Thymus (tissue), 14 donors: ENCODE measurements around the gene STX2. TPM values are rescaled to one million over a fixed set of nuclear protein-coding genes. Genes with fewer than 3 reads are reported as not detected.
"Not testable (repeated sequence)": the region's sequence is repeated elsewhere in the genome, so short reads cannot be mapped to it uniquely, and the experiment has no call there.

Experiments used
- DNase-seq, 9 donors: peaks; one replicate each; pipeline ENCODE4 v3.0.0-alpha.2; 2013; ENCODE audit warnings: low spot score in 9 of 9, low read depth in 6 of 9, missing footprints in 1 of 9
- H3K27ac ChIP-seq, 2 donors: one replicate each; pipeline ENCODE4 v1.5.1; 2013; ENCODE audit warnings: control low read depth in 1 of 2, low read depth in 1 of 2, low read length in 1 of 2, mild to moderate bottlenecking in 1 of 2, moderate library complexity in 1 of 2
- H3K27me3 ChIP-seq, 2 donors: one replicate each; pipeline ENCODE4 v1.5.1; 2013; ENCODE audit warnings: low read length in 1 of 2; ENCODE audit not compliant: control insufficient read depth in 2 of 2, insufficient read depth in 1 of 2
- H3K36me3 ChIP-seq, 2 donors: one replicate each; pipeline ENCODE4 v1.5.1; 2013; ENCODE audit warnings: low read length in 1 of 2, mild to moderate bottlenecking in 1 of 2, moderate library complexity in 1 of 2; ENCODE audit not compliant: control insufficient read depth in 2 of 2, insufficient read depth in 2 of 2
- H3K4me1 ChIP-seq, 2 donors: one replicate each; pipeline ENCODE4 v1.5.1; 2013; ENCODE audit warnings: low read length in 2 of 2; ENCODE audit not compliant: control insufficient read depth in 2 of 2, insufficient read depth in 2 of 2
- H3K4me3 ChIP-seq, 2 donors: one replicate each; pipeline ENCODE4 v1.5.1; 2013; ENCODE audit warnings: low read length in 2 of 2, control low read depth in 1 of 2, mild to moderate bottlenecking in 1 of 2
- H3K9me3 ChIP-seq, 2 donors: one replicate each; pipeline ENCODE4 v1.5.1; 2013; ENCODE audit warnings: low read length in 1 of 2, mild to moderate bottlenecking in 1 of 2; ENCODE audit not compliant: control insufficient read depth in 2 of 2, insufficient read depth in 1 of 2
- WGBS: extraction: QIAGEN DNeasy Blood & Tissue Kit; methylation state at CpG from one replicate; pipeline ENCODE4 v1.1.7; 2013; 5-methylcytosine and 5-hydroxymethylcytosine counted together
- long read RNA-seq, 10 donors: transcript quantifications; one replicate each; lab custom pipeline, GENCODE V29; 2026
- polyA plus RNA-seq: library from polyadenylated mRNA; stranded (reverse); fragments of 200-250 nt; gene quantifications from one replicate; pipeline ENCODE4 v1.2.3, GENCODE V29; 2013
- total RNA-seq: library from RNA; stranded (reverse); fragments of 120-200 nt; gene quantifications from one replicate; pipeline ENCODE4 v1.2.4, GENCODE V29; 2013
- donor health status: healthy.

Gene STX2
- total RNA-seq, result 8.8 TPM
- 18.3 TPM for polyA plus RNA-seq
- long read RNA-seq, donor 1, partial matches to known transcripts, result 0 of 2 reads
- long read RNA-seq, donor 1, other reads (novel, unspliced or antisense), result 0 of 2 reads
- long read RNA-seq, donor 2, result 0 reads
- long read RNA-seq, donor 3, partial matches to known transcripts, result 0 of 1 reads
- long read RNA-seq, donor 3, other reads (novel, unspliced or antisense), result 0 of 1 reads
- long read RNA-seq, donor 4, partial matches to known transcripts, result 0 of 4 reads
- long read RNA-seq, donor 4, other reads (novel, unspliced or antisense), result 0 of 4 reads
- long read RNA-seq, donor 5, partial matches to known transcripts, result 3,170 of 3,783 reads
- long read RNA-seq, donor 5, other reads (novel, unspliced or antisense), result 606 of 3,783 reads
- long read RNA-seq, donor 6, result 0 reads
- long read RNA-seq, donor 7, partial matches to known transcripts, result 9 of 11 reads
- long read RNA-seq, donor 7, other reads (novel, unspliced or antisense), result 0 of 11 reads
- long read RNA-seq, donor 8, result 0 reads
- long read RNA-seq, donor 9, partial matches to known transcripts, result 0 of 2 reads
- long read RNA-seq, donor 9, other reads (novel, unspliced or antisense), result 0 of 2 reads
- long read RNA-seq, donor 10, partial matches to known transcripts, result 0 of 2 reads
- long read RNA-seq, donor 10, other reads (novel, unspliced or antisense), result 0 of 2 reads

DNA sequence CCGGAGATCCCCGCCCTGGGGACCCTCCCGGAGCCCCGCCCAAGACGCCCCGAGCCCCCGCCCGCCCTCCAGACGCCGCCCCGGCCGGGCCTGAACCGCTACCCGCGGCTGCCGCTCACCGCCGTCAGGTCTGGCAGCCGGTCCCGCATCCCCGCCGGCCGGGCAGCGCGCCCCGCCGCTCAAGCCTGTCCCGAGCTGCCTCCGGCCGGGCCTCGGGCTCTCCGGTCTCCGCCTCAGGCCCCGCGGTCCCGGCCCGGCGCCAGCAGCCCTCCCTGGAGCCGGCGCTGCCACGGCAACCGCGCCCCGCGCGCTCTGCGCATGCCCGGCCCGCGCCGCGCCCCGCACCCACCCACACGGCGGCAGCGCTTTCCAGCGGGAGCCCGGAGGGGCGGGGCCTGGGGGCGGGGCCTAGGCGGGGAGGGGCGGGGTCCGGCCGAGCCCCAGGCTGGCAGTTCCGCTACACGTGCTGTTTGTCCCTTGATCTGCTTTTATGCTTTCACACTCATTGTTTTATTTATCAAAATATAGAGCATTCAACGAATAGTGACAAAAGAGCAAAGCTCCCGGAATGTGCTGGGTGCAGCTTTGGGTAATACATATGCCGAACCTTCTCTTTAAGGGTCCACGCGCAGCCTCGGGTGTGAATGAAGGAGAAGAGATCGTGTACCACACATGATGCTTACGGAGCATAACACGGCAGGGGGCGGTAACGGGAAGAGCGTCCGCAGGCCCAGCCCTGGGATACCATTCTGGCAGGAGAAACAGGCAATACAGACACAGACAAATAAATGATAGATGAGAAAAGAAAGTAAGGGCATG lies at the start of gene STX2:
STX2 (minus strand) TSS at position 300 of the 819 bp plus-strand sequence; CDS start at position 149, 151 bp downstream.
- Histone ChIP-seq H3K9me3 (no peaks in the 10 kb centered on the region), H3K4me1 (peaks cover 3 to 17% of the 10 kb centered on the region in 2 donors), H3K4me3 (peak within 1 kb of the TSS; percentile 61 to 94), H3K27ac (peak within 1 kb of the TSS; percentile 50 to 52), H3K36me3 (no peaks in the 10 kb centered on the region), H3K27me3 (no peaks in the 10 kb centered on the region)
- WGBS, result 1% methylated on average over 79 of the region's 79 CpGs
- peak; percentile 67 to 91 (median 76) for DNase-seq

GRCh38 chr12:130887190-130887589 lies 48.1 kb upstream of the STX2 start:
- not testable (repeated sequence) for DNase-seq, H3K27me3 ChIP-seq, H3K9me3 ChIP-seq, H3K27ac ChIP-seq, H3K4me3 ChIP-seq, H3K4me1 ChIP-seq, H3K36me3 ChIP-seq
- 95% methylated on average over 10 of the region's 17 CpGs for WGBS

DNA sequence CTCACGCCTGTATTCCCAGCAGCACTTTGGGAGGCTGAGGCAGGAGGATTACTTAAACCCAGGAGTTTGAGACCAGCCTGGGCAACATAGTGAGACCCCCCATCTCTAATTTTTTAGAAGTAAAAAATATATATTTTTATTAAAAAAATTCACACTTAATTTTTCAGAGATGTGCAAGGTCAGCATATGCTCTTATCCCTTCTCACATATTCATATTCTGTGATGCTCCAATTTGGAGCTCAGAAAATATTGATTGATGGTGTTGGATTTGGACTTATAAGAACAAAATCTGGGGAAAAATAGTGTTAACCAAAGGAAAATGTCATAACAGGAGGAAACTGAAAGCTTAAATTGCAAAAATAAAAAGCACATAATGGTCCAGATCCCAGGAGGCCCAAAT lies 42.5 kb upstream of the STX2 start:
- Histone ChIP-seq H3K9me3 (no peaks in the 10 kb centered on the region), H3K4me3 (no peak overlapping the region), H3K27me3 (no peaks in the 10 kb centered on the region), H3K27ac (no peak overlapping the region), H3K36me3 (peaks cover 0 to 3% of the 10 kb centered on the region in 2 donors), H3K4me1 (peaks cover 0 to 7% of the 10 kb centered on the region in 2 donors)
- DNase-seq, result no peak
- 100% methylated on average over 1 of the region's 1 CpG for WGBS

DNA sequence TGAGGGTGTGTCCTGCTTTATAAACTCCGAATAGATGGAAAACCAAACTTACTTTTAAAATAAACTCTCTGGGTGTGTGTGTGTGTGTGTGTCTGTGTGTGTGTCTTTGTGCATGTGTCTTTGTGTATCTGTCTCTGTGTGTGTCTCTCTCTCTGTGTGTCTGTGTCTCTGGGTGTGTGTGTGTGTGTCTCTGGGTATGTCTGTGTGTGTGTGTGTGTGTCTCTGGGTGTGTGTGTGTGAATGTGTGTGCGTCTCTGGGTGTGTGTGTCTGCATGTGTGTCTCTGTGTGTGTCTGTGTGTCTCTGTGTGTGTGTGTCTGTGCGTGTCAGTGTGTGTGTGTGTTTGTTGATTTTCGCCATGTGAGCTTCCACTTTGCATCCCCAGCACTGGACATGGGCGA lies 42.0 kb upstream of the STX2 start:
- Histone ChIP-seq H3K27ac (no peak overlapping the region), H3K36me3 (peaks cover 0 to 8% of the 10 kb centered on the region in 2 donors), H3K27me3 (no peaks in the 10 kb centered on the region), H3K4me1 (peaks cover 0 to 7% of the 10 kb centered on the region in 2 donors), H3K4me3 (no peak overlapping the region), H3K9me3 (no peaks in the 10 kb centered on the region)
- WGBS, result 94% methylated on average over 5 of the region's 5 CpGs
- DNase-seq, result no peak

GRCh38 chr12:130880411-130880885 lies 41.4 kb upstream of the STX2 start:
- DNase-seq, result no peak
- 30% methylated on average over 10 of the region's 10 CpGs for WGBS
- Histone ChIP-seq H3K9me3 (no peaks in the 10 kb centered on the region), H3K4me3 (no peak overlapping the region), H3K27me3 (no peaks in the 10 kb centered on the region), H3K27ac (no peak overlapping the region), H3K4me1 (peaks cover 0 to 7% of the 10 kb centered on the region in 2 donors), H3K36me3 (peaks cover 6 to 14% of the 10 kb centered on the region in 2 donors)

GRCh38 chr12:130879781-130880389 lies 40.8 kb upstream of the STX2 start:
- no peak for DNase-seq
- no peaks in the 10 kb centered on the region for H3K9me3 ChIP-seq
- no peak overlapping the region for H3K4me3 ChIP-seq
- H3K4me1 ChIP-seq, result peaks cover 0 to 7% of the 10 kb centered on the region in 2 donors
- 79% methylated on average over 17 of the region's 17 CpGs for WGBS
- H3K27me3 ChIP-seq, result no peaks in the 10 kb centered on the region
- no peak overlapping the region for H3K27ac ChIP-seq
- H3K36me3 ChIP-seq, result peaks cover 11 to 20% of the 10 kb centered on the region in 2 donors

DNA sequence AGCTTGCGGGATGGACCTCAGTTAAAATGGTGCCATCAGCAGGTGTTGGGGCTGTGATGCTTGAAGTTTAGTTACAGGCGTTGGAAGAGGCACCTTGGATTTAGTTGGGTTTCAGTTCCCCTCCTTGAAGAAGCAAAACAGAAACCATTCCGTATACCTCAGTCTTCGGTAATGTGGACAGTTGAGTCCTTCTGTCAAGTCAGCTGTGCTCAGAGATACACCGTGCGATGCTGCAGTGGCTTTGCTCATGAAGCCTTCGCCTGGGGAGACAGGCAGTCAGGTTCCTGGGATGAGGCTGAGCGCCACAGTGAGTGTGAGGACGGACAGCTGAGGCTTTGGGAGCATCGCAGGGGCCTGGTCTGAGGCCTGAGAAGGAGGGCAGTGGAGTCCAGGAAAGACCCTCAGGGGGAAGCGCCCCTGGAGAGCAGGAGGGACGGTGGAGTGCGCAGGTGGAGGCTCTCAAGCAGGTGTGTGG lies 40.2 kb upstream of the STX2 start:
- 93% methylated on average over 13 of the region's 13 CpGs for WGBS
- peaks cover 0 to 7% of the 10 kb centered on the region in 2 donors for H3K4me1 ChIP-seq
- H3K9me3 ChIP-seq, result no peaks in the 10 kb centered on the region
- H3K36me3 ChIP-seq, result peaks cover 17 to 26% of the 10 kb centered on the region in 2 donors
- DNase-seq, result no peak
- no peak overlapping the region for H3K27ac ChIP-seq
- H3K4me3 ChIP-seq, result no peak overlapping the region
- H3K27me3 ChIP-seq, result no peaks in the 10 kb centered on the region
